H1 (cell line): Measurements from ENCODE around the gene NUP188. TPM values are rescaled to one million over a fixed set of nuclear protein-coding genes. Genes with fewer than 3 reads are reported as not detected.

Source experiments
- CTCF ChIA-PET: fragments of 300-600 bp; sonication (Branson Sonifier 250); formaldehyde crosslinking; loops from one replicate; lab custom pipeline; 2021; ENCODE audit not compliant: partially characterized antibody; lab: Charles Lee
- POLR2A ChIA-PET: fragments of 300-600 bp; sonication (Branson Sonifier 250); formaldehyde crosslinking; loops from one replicate; lab custom pipeline; 2021; ENCODE audit warnings: inconsistent platforms; ENCODE audit not compliant: partially characterized antibody; lab: Charles Lee
- DNase-seq, 2 experiments: peaks; one replicate each; pipeline versions ENCODE4 v3.0.0 to v3.0.0-alpha.2; 2010 to 2022; ENCODE audit warnings: low spot score in 2 of 2, low read depth in 1 of 2, mixed read lengths in 1 of 2
- FAIRE-seq: peaks from 2 replicates; lab custom pipeline; 2011; peaks lifted over from hg19 to GRCh38; lab: Jason Lieb, UNC
- H2AFZ ChIP-seq: 2 replicates; pipeline ENCODE4 v1.8.1; 2012; ENCODE audit warnings: low read length, inconsistent platforms
- H2AK5ac ChIP-seq: 2 replicates; pipeline ENCODE4 v1.6.1; 2013; ENCODE audit warnings: low read depth, low read length
- H2BK120ac ChIP-seq: replicated peaks from 2 replicates; pipeline ENCODE3; 2013; ENCODE audit warnings: low read depth, low read length, inconsistent platforms
- H2BK12ac ChIP-seq: 2 replicates; pipeline ENCODE4 v1.6.1; 2013; ENCODE audit warnings: low read depth, low read length
- H2BK15ac ChIP-seq: 2 replicates; pipeline ENCODE4 v1.6.1; 2013; ENCODE audit warnings: low read length
- H2BK20ac ChIP-seq: 2 replicates; pipeline ENCODE4 v1.6.1; 2013; ENCODE audit warnings: low read length
- H2BK5ac ChIP-seq: 2 replicates; pipeline ENCODE4 v1.6.1; 2013; ENCODE audit warnings: low read depth, low read length
- H3K14ac ChIP-seq: 2 replicates; pipeline ENCODE4 v1.6.1; 2013; ENCODE audit warnings: inconsistent platforms; ENCODE audit not compliant: insufficient read length
- H3K18ac ChIP-seq: 2 replicates; pipeline ENCODE4 v1.6.1; 2013; ENCODE audit warnings: low read length; ENCODE audit errors: extremely low read depth
- H3K23ac ChIP-seq: 2 replicates; pipeline ENCODE4 v1.6.1; 2013; ENCODE audit warnings: inconsistent platforms; ENCODE audit not compliant: insufficient read length
- H3K23me2 ChIP-seq: 2 replicates; pipeline ENCODE4 v1.6.1; 2013; ENCODE audit warnings: low read depth, low read length
- H3K27ac ChIP-seq: 2 replicates; pipeline ENCODE4 v1.6.1; 2011; ENCODE audit warnings: low read depth, low read length, inconsistent platforms
- H3K27me3 ChIP-seq, 4 experiments: replicated peaks in 1 of 4; 1 replicate in 1 of 4; 2 replicates in 3 of 4; pipeline versions ENCODE4 v1.6.1 to v1.8.1; 2011 to 2013; ENCODE audit warnings: low read length in 3 of 4, mild to moderate bottlenecking in 3 of 4, inconsistent platforms in 2 of 4, mixed read lengths in 2 of 4, moderate library complexity in 1 of 4; ENCODE audit not compliant: control insufficient read depth in 3 of 4, insufficient read depth in 3 of 4; ENCODE audit errors: extremely low read depth in 1 of 4
- H3K36me3 ChIP-seq, 4 experiments: 2 replicates each; pipeline versions ENCODE4 v1.6.1 to v1.8.1; 2011 to 2013; ENCODE audit warnings: mild to moderate bottlenecking in 4 of 4, low read length in 3 of 4, moderate library complexity in 2 of 4, control low read depth in 1 of 4, inconsistent platforms in 1 of 4; ENCODE audit not compliant: insufficient read depth in 4 of 4, control insufficient read depth in 2 of 4
- H3K4ac ChIP-seq: replicated peaks from 2 replicates; pipeline ENCODE3; 2013; ENCODE audit warnings: low read length, low read depth, mixed read lengths, inconsistent platforms; ENCODE audit not compliant: insufficient read length
- H3K4me1 ChIP-seq, 4 experiments: replicated peaks in 1 of 4; 1 replicate in 1 of 4; 2 replicates in 3 of 4; pipeline versions ENCODE4 v1.6.1 to v1.8.1; 2011 to 2013; ENCODE audit warnings: low read length in 3 of 4, inconsistent platforms in 2 of 4, mixed read lengths in 1 of 4; ENCODE audit not compliant: insufficient read depth in 4 of 4, control insufficient read depth in 3 of 4
- H3K4me2 ChIP-seq, 2 experiments: 2 replicates each; pipeline versions ENCODE4 v1.6.1 to v1.8.1; 2011 to 2013; ENCODE audit warnings: low read depth in 2 of 2, low read length in 2 of 2, control low read depth in 1 of 2, inconsistent platforms in 1 of 2, mild to moderate bottlenecking in 1 of 2; ENCODE audit not compliant: insufficient read depth in 1 of 2
- H3K4me3 ChIP-seq, 4 experiments: fragments of 200-600, 300-600 bp in 1 of 4; sonication (generic), shearing (Covaris generic), sonication (Bioruptor Twin) in 1 of 4; 2 replicates each; pipeline versions ENCODE4 v1.5.1 to v1.8.1; 2011 to 2016; ENCODE audit warnings: low read length in 4 of 4, low read depth in 3 of 4, control low read depth in 2 of 4, inconsistent platforms in 2 of 4, mild to moderate bottlenecking in 2 of 4, mixed read lengths in 1 of 4, moderate library complexity in 1 of 4; ENCODE audit not compliant: insufficient read depth in 2 of 4; ENCODE audit errors: extremely low read depth in 1 of 4
- H3K56ac ChIP-seq: replicated peaks from 2 replicates; pipeline ENCODE3; 2013; ENCODE audit warnings: low read depth, mild to moderate bottlenecking, mixed read lengths, low read length, inconsistent platforms; ENCODE audit not compliant: insufficient read length
- H3K79me1 ChIP-seq: 2 replicates; pipeline ENCODE4 v1.6.1; 2013; ENCODE audit warnings: low read depth, low read length, control low read depth
- H3K79me2 ChIP-seq, 2 experiments: 2 replicates each; pipeline versions ENCODE4 v1.6.1 to v1.8.1; 2012 to 2013; ENCODE audit warnings: low read length in 2 of 2, mild to moderate bottlenecking in 2 of 2, inconsistent platforms in 1 of 2; ENCODE audit not compliant: insufficient read depth in 2 of 2, control insufficient read depth in 1 of 2
- H3K9ac ChIP-seq, 4 experiments: replicated peaks in 1 of 4; 1 replicate in 1 of 4; 2 replicates in 3 of 4; pipeline versions ENCODE4 v1.6.1 to v1.8.1; 2011 to 2013; ENCODE audit warnings: low read depth in 3 of 4, low read length in 3 of 4, control low read depth in 2 of 4, mild to moderate bottlenecking in 2 of 4, moderate library complexity in 2 of 4, inconsistent platforms in 1 of 4; ENCODE audit errors: extremely low read depth in 1 of 4
- H3K9me3 ChIP-seq, 2 experiments: 2 replicates each; pipeline versions ENCODE4 v1.6.1 to v1.8.1; 2012 to 2013; ENCODE audit warnings: mild to moderate bottlenecking in 2 of 2, moderate library complexity in 2 of 2, control low read depth in 1 of 2, inconsistent platforms in 1 of 2, low read depth in 1 of 2, low read length in 1 of 2, mixed read lengths in 1 of 2; ENCODE audit not compliant: insufficient read depth in 2 of 2
- H4K20me1 ChIP-seq, 2 experiments: replicated peaks in 1 of 2; 2 replicates each; pipeline versions ENCODE3 to v1.8.1; 2011 to 2013; ENCODE audit warnings: inconsistent platforms in 2 of 2, low read length in 2 of 2, mild to moderate bottlenecking in 1 of 2; ENCODE audit not compliant: insufficient read depth in 2 of 2, control insufficient read depth in 1 of 2
- H4K5ac ChIP-seq: 2 replicates; pipeline ENCODE4 v1.6.1; 2013; ENCODE audit warnings: low read length, low read depth, mixed read lengths, inconsistent platforms; ENCODE audit not compliant: insufficient read length
- H4K8ac ChIP-seq: 2 replicates; pipeline ENCODE4 v1.8.0; 2013; ENCODE audit warnings: mild to moderate bottlenecking, moderate library complexity, low read length, inconsistent platforms; ENCODE audit not compliant: insufficient read depth; ENCODE audit errors: extremely low read depth
- H4K91ac ChIP-seq: replicated peaks from 2 replicates; pipeline ENCODE3; 2013; ENCODE audit warnings: low read length, mixed read lengths, inconsistent platforms; ENCODE audit not compliant: insufficient read length
- KDM4A ChIP-seq: IDR thresholded peaks from one replicate; pipeline ENCODE4 v1.7.1; 2012; ENCODE audit warnings: low read depth, mild to moderate bottlenecking, moderate library complexity, low read length, inconsistent platforms; ENCODE audit not compliant: severe bottlenecking
- PHF8 ChIP-seq: fragments of 200-600 bp; sonication (generic); conservative IDR thresholded peaks from 2 replicates; pipeline ENCODE4 v1.7.1; 2012; ENCODE audit warnings: low read depth, mild to moderate bottlenecking, inconsistent platforms, low read length, moderate library complexity
- TCF12 ChIP-seq: IDR thresholded peaks from 2 replicates; pipeline ENCODE4 v1.6.1; 2011; ENCODE audit warnings: low read depth, mild to moderate bottlenecking, low read length
- WGBS, 2 experiments: shearing (Covaris generic) in 1 of 2; methylation state at CpG; one replicate each; pipeline versions ENCODE4 v1.1.6 to v1.1.7; 2013 to 2015; ENCODE audit warnings: low lambda C conversion rate in 2 of 2, mixed read lengths in 2 of 2, inconsistent platforms in 1 of 2, low coverage in 1 of 2, missing lambda C conversion rate in 1 of 2; ENCODE audit not compliant: insufficient replicate concordance in 2 of 2, insufficient coverage in 1 of 2, insufficient read length in 1 of 2; ENCODE audit errors: extremely low coverage in 1 of 2, missing lambda C conversion rate in 1 of 2; 5-methylcytosine and 5-hydroxymethylcytosine counted together
- polyA plus RNA-seq, 7 experiments: library from polyadenylated mRNA; depleted of rRNA in 3 of 7; stranded (reverse) in 5 of 7; unstranded in 2 of 7; fragments of >200 nt in 5 of 7; fragments of 200-250 nt in 2 of 7; gene quantifications; 1 replicate in 5 of 7; 2 replicates in 1 of 7; 4 replicates in 1 of 7; pipeline versions ENCODE4 v1.2.1 to v1.2.3, GENCODE V29; 2011 to 2013; ENCODE audit warnings: missing spikeins in 2 of 7, mixed read lengths in 2 of 7
- total RNA-seq: library from RNA; stranded (reverse); fragmentation: NEBNext Ultra II Directional; extraction: Animal tissue kit (Norgen Biotek cat#: 25700); gene quantifications from 2 replicates; pipeline ENCODE4 v1.2.1, GENCODE V29; 2021

NUP188 gene
- total and polyA plus RNA-seq, 2 of the 8 experiments (the other 6 are each of a cell fraction or from before 2014, with no cell fraction given), result 90.1 to 111 TPM

GRCh38 chr9:129027685-129028191 lies 80.2 kb downstream of the NUP188 start:
- 6% methylated on average over 13 of the region's 47 CpGs; no CpG with 5 or more reads in 1 of the 2 experiments for WGBS, 2 experiments
- H3K18ac ChIP-seq, result no peak overlapping the region

More at GRCh38 chr9:129027685-129028191, 80.2 kb downstream of the NUP188 start:
- no peak overlapping the region for H4K5ac ChIP-seq
- H3K23ac ChIP-seq, result no peak overlapping the region
- H3K4me3 ChIP-seq, result peak overlapping the region; percentile 61 to 75 (median 65)
- H3K56ac ChIP-seq, result no peak overlapping the region
- peak overlapping the region; percentile 9; the same call in 1 of the 2 replicates for H2BK12ac ChIP-seq
- no peak overlapping the region for H2AK5ac ChIP-seq
- CTCF ChIA-PET, result interaction anchor here (0.6 to 2.5 kb wide), 16 partner anchors 9 to 256 kb away, joined by 3 to 10 read pairs (median 4); partner anchors contain the start of gene DOLPP1
- H3K27me3 ChIP-seq, result no peaks in the 10 kb centered on the region
- no peaks in the 10 kb centered on the region for H3K9me3 ChIP-seq
- H3K79me1 ChIP-seq, result peaks cover 7% of the 10 kb centered on the region; the same call in 1 of the 2 replicates
- H3K23me2 ChIP-seq, result peaks cover 7% of the 10 kb centered on the region
- FAIRE-seq, result no peak
- H3K4me1 ChIP-seq, result peaks cover 0 to 18% (median 11%) of the 10 kb centered on the region in 4 experiments; a peak in 6 of 7 replicates
- DNase-seq, result no peak
- H3K36me3 ChIP-seq, result no peaks in the 10 kb centered on the region
- H4K20me1 ChIP-seq, result peaks cover 7 to 17% of the 10 kb centered on the region in 2 experiments
- H3K9ac ChIP-seq, result peak overlapping the region; percentile 39 to 62 (median 60); a peak in 6 of 7 replicates
- H3K27ac ChIP-seq, result 0 out of 2 replicates have a peak overlapping the region, but pooled peaks have one; percentile 40
- H2BK120ac ChIP-seq, result no peak overlapping the region
- H2BK20ac ChIP-seq, result no peak overlapping the region
- H4K91ac ChIP-seq, result peak overlapping the region; percentile 42
- H3K79me2 ChIP-seq, result peaks cover 2 to 32% of the 10 kb centered on the region in 2 experiments; a peak in 3 of 4 replicates
- H2AFZ ChIP-seq, result no peak overlapping the region
- TF ChIP-seq KDM4A (peak; percentile 28), TCF12 (no peak), PHF8 (peak; percentile 68)
- H3K14ac ChIP-seq, result no peak overlapping the region
- H3K4ac ChIP-seq, result peak overlapping the region; percentile 44
- H2BK15ac ChIP-seq, result no peak overlapping the region
- peak overlapping the region; percentile 65 to 79 for H3K4me2 ChIP-seq
- POLR2A ChIA-PET, result interaction anchor here (1.1 to 2.4 kb wide), 4 partner anchors 20 to 83 kb away, joined by 3 to 6 read pairs (median 4); partner anchors contain the start of genes DOLPP1 and PTPA
- H2BK5ac ChIP-seq, result peak overlapping the region; percentile 60; the same call in 1 of the 2 replicates
- H4K8ac ChIP-seq, result peak overlapping the region; percentile 95
